Epidermal melanocyte (primary cell): ENCODE results near the gene RASSF1.

Experiments used
- DNase-seq: peaks from one replicate; pipeline ENCODE4 v3.0.0; 2011; ENCODE audit warnings: low spot score; ENCODE audit not compliant: insufficient read length

Gene RASSF1

DNA sequence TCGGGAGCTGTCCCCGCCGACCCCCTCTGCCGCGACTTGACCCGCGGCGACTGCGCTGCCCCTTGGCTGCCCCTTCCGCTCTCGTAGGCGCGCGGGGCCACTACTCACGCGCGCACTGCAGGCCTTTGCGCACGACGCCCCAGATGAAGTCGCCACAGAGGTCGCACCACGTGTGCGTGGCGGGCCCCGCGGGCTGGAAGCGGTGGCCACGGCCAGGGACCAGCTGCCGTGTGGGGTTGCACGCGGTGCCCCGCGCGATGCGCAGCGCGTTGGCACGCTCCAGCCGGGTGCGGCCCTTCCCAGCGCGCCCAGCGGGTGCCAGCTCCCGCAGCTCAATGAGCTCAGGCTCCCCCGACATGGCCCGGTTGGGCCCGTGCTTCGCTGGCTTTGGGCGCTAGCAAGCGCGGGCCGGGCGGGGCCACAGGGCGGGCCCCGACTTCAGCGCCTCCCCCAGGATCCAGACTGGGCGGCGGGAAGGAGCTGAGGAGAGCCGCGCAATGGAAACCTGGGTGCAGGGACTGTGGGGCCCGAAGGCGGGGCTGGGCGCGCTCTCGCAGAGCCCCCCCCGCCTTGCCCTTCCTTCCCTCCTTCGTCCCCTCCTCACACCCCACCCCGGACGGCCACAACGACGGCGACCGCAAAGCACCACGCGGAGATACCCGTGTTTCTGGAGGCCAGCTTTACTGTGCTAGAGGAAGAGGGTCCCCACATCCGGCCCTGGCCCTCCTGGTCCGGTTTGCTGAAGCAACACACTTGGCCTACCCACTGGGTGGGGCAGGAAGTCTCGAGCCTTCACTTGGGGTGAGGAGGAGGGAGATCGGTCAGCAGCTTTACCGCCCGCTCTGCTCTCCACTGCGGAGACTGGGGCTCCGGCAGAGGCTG is at the start of gene RASSF1:
Gene RASSF1 (minus strand): TSS at position 389 of the 882 bp plus-strand sequence. CDS start 31 bp downstream, at position 358.
- DNase-seq, result no peak

DNA sequence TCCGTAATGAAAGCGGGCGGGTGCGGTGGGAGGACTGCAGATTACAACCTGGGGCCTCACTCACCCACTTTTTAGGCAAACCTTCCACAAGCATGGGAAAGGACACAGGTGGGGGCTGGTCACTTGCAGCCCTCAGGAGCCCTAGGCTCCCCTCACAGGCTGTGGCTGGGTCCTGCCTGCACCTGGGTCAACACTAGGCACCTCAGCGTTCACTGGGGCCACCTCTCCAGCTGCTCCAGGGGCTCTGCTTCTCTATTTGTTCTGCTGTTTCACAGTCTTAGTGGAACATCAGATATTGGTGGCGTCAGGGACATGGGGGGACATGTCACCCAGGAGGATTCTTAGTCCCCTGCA is 48.8 kb upstream of the RASSF1 start:
- no peak for DNase-seq

DNA sequence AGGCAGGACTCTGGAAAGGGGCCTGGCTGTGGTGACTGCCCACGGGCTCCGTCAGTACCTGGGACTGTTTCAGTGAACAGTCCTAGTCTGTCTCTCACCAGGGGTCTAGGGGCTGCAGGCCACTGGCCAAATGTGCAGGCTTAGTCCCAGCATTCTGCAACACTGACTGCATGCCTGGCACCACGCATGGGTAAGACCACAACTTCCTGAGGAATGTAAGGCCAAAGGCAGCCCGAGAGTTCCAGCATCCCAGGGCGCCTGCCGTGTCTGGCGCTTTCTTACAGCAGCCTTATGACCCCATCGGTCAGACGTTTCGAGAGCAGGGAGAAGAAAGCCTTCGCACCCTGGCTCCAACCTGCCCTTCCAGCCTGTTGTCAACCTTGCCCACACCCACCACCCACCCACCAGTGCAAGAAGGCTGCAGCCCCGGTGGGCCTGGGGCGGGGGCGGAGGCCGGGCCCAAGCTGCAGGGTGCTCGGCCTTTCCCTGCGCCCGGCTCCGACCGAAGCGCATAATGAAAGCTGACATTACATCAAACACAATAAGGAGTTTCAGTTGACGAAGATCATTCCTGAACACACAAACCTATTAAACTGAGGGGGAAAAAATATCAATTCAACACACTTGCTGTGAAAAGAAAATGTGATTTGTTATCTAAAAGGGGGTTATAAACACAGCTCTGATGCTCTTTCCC is 48.2 kb upstream of the RASSF1 start:
- no peak for DNase-seq

- no peak for DNase-seq
Observed at GRCh38 chr3:50388016-50388719, 47.5 kb upstream of the RASSF1 start.

GRCh38 chr3:50385754-50386153 is 45.1 kb upstream of the RASSF1 start:
- no peak for DNase-seq

DNA sequence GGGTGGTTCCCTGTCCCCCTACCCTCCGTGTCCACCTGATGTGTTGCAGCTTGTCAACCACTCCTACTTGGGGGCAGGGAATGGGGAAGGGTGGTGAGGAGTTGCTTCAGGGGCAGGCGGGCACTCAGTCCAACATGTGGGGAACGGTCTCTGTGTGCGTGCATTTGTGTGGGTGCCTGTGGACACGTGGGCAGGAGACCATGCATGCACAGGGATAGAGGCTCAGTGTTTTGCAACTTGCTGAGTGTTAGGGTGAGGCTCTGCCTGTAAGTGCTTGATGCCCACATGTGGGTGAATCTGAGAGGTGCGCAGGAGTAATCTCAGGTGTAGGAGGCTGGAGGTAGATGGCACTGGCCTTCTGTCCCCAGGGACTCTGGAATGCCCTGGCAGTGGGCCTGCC is 43.1 kb upstream of the RASSF1 start:
- no peak for DNase-seq

- no peak for DNase-seq
Observed at GRCh38 chr3:50382722-50383121, 42.1 kb upstream of the RASSF1 start.

GRCh38 chr3:50381383-50381782 is 40.7 kb upstream of the RASSF1 start:
- DNase-seq, result no peak

GRCh38 chr3:50380405-50381085 is 39.9 kb upstream of the RASSF1 start:
- no peak for DNase-seq

GRCh38 chr3:50378757-50379156 is 38.1 kb upstream of the RASSF1 start:
- no peak for DNase-seq

- DNase-seq, result no peak
Observed at GRCh38 chr3:50378024-50378423, 37.4 kb upstream of the RASSF1 start.

GRCh38 chr3:50375258-50375931 is 34.8 kb upstream of the RASSF1 start:
- no peak for DNase-seq

GRCh38 chr3:50374363-50375257 is 34.0 kb upstream of the RASSF1 start:
- no peak for DNase-seq

- no peak for DNase-seq
Observed at GRCh38 chr3:50373146-50374051, 32.8 kb upstream of the RASSF1 start.

- DNase-seq, result no peak
Observed at GRCh38 chr3:50372349-50372748, 31.7 kb upstream of the RASSF1 start.

DNA sequence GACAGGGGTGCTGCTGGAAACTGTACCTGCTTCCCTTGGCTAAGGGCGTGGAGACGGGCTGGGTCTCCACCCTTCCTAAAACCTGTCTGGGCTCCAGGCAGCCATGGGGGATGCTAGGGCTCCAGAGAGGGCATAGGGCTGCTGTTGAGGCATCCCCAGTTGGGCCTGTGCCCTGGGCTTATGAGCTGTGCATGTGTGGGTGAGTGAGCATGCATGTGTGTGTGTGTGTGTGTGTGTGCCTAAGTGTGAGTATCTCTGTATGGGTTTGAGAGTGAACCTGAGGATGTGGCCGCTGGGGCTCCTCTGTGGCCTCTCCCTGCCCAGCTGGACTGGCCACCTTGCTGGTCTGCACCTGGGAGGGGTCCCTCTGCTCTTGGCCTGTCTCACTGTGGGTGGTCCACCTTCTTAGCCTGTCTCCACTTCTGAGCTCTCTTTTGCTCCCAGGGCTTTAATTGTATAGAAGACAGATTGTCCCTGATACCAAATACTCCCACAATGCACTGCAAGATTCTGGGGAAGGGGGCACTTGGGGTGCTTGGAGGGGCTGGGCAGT is 30.6 kb upstream of the RASSF1 start:
- DNase-seq, result no peak

- no peak for DNase-seq
Observed at GRCh38 chr3:50370594-50370993, 30.0 kb upstream of the RASSF1 start.

GRCh38 chr3:50369012-50369670 is 28.5 kb upstream of the RASSF1 start:
- DNase-seq, result no peak
